HG03045 (cell line): ENCODE results near the gene NSF.
"Not testable (repeated sequence)": the region's sequence is repeated elsewhere in the genome, so short reads cannot be mapped to it uniquely, and the experiment has no call there.

Experiments
- ATAC-seq: cut with Tn5 transposase; IDR thresholded peaks from one replicate; pipeline ENCODE4 v1.9.1; 2021; ENCODE audit warnings: mild to moderate bottlenecking, moderate library complexity; ENCODE audit not compliant: unreplicated experiment

The NSF gene

DNA sequence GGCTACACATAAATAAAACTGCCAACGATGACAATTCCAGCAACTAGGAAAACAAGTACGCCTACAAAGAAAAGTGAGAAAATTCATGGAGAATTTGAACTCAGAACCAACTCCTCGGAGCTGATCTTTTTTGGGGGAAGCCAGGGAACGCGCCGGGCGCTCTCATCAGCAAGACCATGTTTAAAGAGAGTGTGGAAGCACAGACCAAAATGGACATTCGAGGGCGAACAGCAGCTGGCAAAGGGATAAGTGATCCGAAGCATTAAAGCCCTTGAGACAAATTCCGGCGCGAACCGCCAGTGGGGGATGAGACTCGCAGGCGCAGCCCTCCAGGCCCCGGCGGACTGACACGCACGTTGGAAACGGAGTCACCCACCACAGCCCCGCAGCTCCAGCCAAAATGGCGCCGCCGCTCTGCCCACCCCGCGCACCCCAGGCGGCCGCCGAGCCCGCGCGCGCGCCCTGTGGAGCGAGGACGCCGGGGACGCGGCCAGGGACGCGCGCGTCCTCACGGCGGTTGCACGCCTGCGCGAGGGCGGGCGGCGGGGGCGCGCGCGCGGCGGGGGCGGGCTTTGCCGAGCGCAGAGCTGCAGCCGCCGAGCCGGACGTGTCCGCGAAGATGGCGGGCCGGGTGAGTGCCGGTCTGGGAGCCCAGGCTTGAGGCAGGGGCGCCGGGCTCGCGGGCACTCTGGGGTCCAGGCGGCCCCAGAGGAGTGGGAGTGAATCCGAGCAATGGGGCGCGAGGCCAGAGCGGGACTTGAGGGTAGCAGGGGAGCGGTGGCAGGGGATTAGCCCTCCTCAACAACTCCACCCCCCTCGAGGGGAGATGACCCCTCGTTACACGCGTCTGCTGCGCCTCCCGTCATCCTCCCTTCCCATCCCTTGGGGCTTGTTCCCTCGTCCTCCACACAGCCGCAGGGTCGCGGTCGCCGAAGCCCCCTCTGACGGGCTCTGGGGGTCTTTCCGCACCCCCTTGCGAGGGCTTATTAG lies at the start of gene NSF:
TSS of gene NSF (plus strand) at position 513 of the 990 bp plus-strand sequence. CDS start at position 620, 107 bp downstream.
- peak; percentile 79 for ATAC-seq

DNA sequence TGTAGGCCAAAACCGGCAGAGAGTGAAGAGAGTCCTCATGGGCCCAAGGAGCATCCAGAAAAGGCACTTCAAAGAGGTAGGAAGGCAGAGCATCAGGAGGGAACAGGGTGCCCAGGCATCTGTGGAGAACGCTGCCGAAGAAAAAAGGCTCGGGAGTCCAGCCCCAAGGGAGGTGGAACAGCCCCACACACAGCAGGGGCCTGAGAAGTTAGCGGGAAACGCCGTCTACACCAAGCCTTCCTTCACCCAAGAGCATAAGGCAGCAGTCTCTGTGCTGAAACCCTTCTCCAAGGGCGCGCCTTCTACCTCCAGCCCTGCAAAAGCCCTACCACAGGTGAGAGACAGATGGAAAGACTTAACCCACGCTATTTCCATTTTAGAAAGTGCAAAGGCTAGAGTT lies 41.9 kb upstream of the NSF start:
- not testable (repeated sequence) for ATAC-seq

DNA sequence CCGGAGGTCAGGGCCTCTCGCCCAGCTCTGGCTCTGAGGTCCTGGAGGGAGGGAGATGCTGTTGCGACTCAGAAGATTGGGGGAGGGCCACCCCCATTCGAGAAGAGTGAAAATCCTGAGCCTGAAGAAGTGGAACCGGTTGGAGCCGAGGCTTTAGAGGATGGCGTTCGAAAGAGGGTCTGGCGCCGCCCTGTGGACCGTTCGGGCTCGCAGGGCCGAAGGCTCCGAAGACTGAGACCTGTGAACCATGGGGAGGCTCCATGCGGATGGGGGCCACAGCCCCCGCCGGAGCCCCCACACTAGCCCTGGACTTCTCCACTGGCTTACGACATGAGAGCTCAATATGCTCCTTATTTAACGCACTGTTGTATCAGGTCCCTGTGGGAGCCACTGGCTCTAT lies 31.3 kb upstream of the NSF start:
- not testable (repeated sequence) for ATAC-seq

DNA sequence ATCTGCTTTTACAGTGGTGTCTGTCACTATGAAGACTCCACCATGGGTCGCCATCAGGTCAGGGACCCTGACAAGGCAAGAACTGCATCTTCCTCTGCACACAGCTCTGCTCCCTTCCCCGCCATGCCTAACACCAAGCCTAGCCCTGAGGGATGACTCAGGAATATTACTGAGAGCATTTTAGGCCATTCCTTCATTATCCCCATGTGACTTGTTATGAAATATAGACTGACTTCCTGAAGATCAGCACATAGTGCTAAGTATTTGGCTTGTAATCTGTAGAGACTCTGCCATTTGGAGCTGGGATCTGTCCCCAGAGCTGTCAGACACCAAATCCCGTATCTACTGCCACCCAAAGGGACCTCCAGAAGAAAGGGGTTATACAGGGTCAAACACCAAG lies 30.4 kb upstream of the NSF start:
- ATAC-seq, result not testable (repeated sequence)

DNA sequence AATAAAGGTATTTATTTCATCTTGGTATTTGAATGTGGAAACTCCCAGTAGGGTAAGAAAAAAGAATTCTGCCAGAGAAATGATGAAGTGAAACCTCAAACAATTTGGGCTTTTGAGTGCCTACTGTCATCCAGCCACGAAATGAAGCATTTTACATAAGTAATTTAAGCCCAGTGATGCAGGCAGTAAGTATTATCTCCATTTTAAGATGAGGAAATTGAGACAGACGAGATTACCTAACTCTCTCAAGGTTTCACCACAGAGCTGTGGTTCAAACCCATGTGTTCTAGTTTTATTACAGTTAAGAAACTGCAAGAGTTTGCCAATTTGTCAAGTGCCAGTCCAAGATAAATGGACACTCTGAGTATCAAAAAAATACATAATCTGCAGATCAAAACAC lies 24.2 kb upstream of the NSF start:
- not testable (repeated sequence) for ATAC-seq

DNA sequence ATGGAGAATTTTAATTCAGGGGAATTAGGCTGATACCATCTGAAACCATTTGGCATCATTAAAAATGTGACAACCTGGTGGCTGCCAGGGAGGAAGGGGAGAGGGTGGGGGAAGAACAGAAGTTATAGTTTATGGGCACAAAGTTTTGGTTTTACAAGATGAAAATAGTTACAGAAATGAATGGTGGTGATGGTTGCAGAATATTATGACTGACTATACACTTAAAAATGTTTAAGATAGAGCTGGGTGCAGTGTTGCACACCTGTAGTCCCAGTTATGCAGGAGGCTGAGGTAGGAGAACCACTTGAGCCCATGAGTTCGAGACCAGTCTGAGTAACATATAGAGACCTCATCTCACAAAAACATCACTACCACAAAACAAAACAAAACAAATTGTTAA lies 23.5 kb upstream of the NSF start:
- ATAC-seq, result not testable (repeated sequence)

DNA sequence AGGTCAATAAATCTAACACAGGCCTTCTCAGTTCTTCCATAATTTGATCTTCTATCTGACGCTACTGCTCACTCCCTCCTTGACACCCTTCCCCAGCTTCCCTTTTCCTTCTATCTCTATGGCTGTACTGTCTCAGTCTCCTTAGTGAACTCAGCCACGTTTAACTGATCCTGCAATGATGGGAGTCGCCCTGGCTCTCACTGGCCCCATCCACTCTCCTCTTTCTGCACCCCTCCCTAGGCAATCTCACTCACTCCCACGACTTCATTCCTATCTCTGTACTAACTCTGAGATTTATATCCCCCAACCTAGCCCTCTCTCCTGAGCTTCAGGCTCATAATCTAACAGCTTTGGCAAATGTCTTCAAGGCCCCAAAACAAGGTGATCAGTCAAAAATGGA lies 18.7 kb upstream of the NSF start:
- ATAC-seq, result not testable (repeated sequence)

DNA sequence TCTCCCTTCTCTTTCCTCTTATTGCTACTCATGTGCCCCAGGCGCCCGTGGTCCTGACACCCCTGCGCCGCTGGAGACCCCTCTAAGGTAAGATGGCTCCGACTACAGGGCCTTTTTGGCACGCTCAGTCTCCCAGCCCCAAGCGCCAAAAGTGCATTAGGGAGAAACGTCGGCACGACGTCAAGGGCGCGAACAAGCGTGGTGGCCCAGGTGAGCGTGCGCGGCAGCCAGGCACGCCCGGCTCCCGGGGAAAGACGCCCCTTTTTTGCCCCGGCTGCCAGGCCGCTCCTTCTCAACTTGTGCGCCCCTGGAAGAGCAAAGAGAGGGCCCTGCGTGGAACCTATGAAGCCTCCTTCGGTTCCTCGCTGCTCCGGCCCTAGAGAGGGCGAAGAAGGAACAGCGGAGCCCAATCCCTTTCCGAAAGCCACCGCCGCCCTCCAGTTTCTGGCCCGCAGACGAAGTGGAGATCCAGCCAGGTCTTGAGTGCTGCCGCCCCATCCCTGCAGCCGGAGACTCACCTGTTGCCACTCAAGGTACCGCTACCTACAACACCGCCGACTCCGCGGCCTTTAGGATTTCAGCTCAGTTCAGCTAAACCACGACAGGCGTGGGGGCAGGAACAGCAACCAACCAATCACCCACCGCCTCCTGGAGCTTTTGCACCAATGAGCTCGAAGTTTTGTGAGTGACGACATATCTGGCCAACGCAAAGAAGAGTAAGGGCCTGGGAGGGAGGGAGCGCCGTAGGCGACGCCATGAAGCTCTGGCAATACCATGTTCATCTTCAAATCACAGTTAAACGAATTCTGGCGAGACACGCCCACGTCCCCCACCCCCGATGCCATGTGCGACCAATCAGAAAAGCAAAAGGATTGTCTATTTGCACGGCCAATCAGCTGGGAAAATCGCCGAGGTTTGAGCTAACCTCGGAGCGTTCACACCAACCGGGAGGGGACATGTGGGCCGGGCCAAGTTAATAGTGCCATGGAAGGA lies 11.1 kb upstream of the NSF start, which contains the start of gene ARL17A:
TSS of gene ARL17A (minus strand) at position 609 of the 993 bp plus-strand sequence. CDS start 3,369 bp downstream, outside the sequence.
- ATAC-seq, result peak; percentile 97

DNA sequence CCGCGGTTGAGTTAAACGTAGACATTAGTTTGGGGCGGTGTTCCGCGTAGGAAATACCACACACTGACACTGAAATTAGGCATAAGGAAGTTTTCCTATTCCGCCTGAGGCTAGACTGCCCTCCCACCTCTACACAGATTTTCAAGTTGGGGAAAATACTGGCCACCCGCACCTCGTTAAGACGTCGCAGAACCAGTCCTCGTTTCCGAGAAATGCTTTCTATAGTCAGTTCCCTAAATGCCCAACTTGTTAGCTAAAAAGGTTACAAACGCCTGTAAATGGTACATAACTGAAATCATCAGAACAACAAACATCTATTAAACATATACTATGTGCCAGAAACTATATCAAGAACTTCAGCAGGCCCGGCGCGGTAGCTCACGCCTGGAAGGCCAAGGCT lies 10.4 kb upstream of the NSF start:
- ATAC-seq, result not testable (repeated sequence)

DNA sequence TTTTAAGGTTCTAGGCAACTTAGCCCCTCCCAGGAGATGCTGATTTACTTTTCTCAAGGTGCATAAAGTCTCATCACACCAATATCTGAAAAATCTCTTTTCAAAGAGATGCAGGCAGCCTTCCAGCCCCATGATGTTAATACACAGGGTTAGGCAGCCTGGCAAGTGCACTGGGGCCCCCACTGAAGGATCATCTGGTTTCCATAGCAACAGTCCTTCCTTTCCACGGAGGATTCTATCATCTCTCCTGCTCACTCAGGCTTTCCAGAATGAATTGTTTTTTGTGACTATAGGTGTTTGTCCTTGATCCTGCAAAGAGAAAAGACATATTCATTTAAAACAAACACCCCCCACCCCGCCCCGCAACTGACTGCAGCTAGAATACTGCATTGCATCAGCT lies 5.0 kb upstream of the NSF start:
- ATAC-seq, result not testable (repeated sequence)

DNA sequence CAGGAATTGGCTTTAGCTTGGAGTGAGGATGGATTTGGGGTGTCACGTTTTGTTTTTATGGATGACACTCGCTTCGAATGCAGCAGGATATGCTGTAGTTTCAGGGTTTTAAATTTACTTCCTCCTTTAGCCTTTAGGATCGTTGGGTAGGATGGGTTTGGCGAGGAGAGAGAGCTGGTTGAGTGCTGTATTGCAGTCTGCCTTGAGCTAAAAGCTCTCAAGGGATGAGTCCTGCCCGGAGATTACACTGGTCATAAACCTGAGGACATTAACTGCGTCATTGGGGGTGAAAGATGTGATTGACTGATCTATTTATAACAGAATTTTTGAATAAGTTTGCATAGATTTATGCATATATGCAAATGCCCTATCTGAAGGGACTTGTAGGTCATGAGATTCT lies 863 bp downstream of the NSF start:
- not testable (repeated sequence) for ATAC-seq

DNA sequence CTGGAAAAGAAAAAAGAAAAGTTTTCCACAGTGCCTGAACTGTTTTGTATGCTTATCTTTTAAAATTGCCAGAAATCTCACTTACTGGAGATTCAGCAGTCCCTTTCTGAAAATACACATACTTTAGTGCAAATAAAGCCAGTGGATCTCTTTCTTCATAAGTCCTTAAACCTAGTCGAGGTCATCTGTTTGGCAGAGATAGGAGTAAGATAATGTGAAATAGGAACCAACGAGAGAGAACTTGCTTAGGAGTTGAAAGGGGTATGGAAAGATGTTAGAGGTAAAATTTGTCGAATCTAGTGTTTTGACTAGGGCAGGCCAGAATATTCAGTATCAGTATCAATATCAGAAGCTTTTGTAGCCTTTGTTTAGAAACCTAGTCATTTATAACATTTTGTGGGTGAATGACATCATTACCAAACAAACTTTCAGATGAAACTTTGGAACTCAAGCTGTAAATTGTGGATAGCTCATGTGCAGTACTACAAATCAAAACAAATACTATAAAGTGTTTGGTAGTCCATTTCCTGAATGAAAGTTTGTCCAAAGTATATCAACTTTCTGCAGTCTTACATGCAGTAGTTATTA lies 8.0 kb downstream of the NSF start:
- not testable (repeated sequence) for ATAC-seq

DNA sequence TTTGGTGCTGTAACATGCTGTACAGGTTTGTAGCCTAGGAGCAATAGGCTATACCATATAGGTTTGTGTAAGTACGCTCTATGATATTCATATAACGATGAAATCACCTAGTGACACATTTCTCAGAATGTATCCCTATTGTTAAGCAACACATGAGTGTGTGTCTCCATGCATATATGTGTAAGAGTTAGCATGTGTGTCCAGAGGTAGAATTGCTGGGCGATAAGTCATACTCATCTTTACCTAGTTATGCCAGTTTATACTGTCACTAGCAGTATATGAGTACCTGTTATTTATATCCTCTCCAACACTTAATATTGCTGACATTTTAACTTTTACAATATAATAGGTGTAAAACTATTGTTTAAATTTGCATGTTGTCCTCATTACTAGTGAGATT lies 10.3 kb downstream of the NSF start:
- ATAC-seq, result not testable (repeated sequence)

DNA sequence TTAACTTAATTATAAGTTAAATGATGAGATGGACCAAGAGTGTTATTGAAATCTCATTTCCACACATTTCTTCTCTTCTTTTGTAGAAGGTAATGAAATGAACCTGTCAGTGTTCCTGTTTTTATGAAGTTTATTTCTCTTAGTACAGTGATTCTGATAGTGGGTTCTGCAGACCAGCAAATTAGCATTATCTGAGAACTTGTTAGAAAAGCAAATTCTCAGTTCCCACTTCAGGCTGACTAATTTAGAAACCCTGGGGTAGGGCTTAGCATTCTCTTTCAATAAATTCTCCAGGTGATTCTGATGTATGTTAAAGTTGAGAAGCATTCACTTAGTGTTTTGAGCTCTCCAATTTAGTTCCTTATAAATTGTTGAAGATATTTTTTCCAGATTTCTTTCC lies 12.7 kb downstream of the NSF start:
- ATAC-seq, result peak; percentile 71

DNA sequence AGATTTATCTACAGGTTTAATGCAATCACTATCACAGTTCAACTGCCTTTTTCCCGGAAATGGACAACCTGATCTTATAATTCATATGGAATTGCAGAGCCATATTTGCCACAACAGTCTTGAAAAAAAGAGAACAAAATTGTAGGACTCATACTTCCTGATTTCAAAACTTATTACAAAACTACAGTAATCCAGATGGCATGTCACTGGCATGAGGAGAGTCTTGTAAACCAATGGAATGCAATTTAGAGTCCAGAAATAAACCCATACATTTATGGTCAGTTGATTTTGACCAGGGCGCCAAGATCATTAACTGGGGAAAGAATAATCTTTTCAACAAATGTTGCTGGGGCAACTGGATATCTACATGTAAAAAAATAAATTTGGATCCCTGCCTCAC lies 20.8 kb downstream of the NSF start:
- ATAC-seq, result not testable (repeated sequence)

DNA sequence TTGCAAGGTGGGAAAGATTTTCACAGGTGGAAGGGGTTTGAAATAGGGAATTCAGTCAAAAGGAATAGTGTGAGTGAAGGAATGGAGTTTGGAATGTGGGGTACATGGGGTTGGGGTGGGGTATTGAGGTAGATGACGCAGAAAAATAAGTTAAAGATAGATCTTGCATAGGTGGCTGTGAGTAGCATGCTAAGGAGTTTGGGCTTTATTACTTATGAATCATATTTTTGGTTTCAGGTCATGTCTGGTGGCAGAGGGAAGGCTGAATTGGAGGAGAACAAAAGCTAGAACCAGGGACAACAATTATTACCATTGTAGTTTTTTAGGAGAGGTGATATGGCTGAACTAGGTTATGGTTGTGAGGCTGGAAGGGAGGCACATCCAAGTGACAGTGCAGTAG lies 23.4 kb downstream of the NSF start:
- not testable (repeated sequence) for ATAC-seq

DNA sequence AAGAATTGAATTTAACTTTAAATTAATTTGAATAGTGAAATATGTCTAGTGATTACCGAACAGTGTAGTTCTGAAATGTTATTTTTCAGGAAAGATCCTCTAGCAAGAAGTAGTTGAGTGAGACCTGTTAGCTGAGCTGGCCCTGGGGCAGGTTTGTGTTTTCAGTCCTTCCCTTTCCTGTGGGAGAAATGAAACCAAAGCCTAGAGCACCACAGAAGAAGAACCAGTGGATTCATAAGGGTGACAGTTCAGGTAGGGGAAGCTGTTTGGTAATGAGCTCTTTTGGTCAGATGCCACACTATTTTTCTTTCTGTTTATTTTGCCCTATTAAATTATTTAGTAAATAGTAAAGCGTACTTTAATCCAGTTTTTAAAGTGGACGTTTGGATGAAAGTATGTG lies 26.7 kb downstream of the NSF start:
- ATAC-seq, result not testable (repeated sequence)

DNA sequence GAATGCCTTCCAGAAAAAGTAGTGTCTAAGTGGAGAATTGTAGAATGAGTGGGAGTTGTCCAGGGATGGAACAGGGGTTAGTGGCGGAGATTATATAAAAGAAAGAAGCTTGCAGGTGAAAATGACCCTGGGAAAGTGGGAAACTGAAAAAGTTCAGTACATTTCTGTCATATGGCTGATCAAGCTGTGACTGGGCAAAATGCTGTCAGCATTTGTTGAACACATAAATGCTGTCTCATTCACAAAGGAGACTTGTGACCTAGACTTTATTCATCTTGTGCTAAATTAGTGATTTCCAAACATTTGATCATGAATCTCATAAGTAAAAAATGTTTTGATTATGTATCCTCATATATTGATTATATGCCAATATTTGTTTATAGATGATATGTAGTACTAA lies 28.5 kb downstream of the NSF start:
- ATAC-seq, result not testable (repeated sequence)

DNA sequence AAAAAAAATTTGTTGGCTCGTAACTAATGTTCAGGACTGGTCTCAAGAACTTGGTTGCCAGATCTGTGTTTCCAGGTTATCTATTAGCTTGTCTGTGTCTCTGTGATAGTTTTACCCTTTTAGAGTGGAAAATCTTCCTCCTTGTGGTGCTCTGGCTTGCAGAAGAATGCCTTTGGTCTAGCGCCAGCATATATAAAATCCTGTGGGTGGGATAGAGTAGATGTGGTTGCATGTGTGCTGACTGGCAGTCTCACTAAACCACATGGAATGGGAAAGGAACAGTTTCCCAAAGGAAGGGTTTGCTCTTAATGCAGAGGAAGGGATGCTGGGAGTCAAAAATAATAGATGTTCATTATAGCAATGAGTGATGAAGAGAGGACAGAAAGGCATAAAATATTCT lies 33.3 kb downstream of the NSF start:
- not testable (repeated sequence) for ATAC-seq

DNA sequence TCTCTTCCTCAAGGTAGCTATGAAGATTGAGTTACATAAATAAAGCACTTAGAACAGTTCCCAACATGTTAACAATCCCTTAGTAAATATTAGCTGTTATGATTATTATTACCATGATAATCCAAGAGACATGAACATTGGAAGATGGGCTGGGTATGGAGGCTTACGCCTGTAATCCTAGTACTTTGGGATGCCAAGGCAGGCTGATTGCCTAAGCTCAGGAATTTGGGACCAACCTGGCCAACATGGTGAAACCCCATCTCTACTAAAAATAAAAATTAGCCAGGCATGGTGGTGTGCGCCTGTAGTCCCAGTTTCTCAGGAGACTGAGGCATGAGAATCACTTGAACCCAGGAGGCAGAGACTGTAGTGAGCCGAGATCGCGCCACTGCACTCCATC lies 34.3 kb downstream of the NSF start:
- not testable (repeated sequence) for ATAC-seq

DNA sequence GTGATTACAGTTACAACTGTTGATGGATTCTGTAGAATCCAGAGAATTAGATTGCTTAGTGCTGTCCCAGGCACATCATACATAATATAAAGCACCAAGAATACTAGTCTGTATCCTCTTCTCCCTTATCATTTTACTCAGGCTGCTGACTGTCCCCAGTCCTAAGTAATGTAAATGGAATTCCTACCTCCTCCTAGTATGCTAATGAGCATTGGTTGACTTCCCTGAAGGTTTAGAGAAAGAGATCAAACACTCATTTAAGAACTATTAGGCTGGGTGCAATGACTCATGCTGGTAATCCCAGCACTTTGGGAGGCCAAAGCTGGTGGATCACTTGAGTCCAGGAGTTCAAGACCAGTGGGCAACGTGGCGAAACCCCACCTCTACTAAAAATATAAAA lies 37.0 kb downstream of the NSF start:
- not testable (repeated sequence) for ATAC-seq
